ENCODE measurements around the gene HPSE2.

DNA sequence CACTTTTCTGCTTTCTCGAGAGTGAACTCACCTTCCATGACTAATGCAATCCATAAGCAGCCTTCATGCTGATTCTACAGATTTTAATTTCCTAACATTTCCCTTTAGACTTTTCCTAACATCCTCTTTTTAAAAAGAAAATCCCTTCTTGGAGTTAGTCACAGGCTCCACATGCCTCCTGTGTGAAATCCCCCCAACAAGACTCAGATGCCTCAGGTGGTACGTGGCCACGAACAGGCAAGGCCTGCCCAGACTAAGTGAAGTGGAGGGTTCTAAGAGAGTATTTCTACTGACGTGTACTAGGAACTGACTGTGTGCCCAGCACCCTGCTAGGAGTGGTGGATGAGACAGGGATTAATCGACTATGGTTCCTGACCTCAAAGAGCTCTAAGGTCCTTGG is 663.1 kb downstream of the HPSE2 start:
- TF ChIP-seq CEBPB (IDR thresholded peaks at IDR 0.05; ENCODE audit: low read depth, low read length) (no peak), ZNF274 (IDR thresholded peaks at IDR 0.05; ENCODE audit: borderline replicate concordance, extremely low read depth, low read length) (no peak), RAD21 (IDR thresholded peaks at IDR 0.05 in 1 of 2, conservative IDR thresholded peaks at IDR 0.05 in 1 of 2; ENCODE audit: low read depth in 2 of 2, low read length in 2 of 2) (no peak), POLR2AphosphoS5 (IDR thresholded peaks at IDR 0.05; ENCODE audit: low read depth, low read length) (no peak), EZH2 (IDR thresholded peaks at IDR 0.05; ENCODE audit: low read depth, low read length, severe bottlenecking) (no peak), KDM1A (IDR thresholded peaks at IDR 0.05; ENCODE audit: borderline replicate concordance, low read length) (no peak)
- TF ChIP-seq, protein P1, sequence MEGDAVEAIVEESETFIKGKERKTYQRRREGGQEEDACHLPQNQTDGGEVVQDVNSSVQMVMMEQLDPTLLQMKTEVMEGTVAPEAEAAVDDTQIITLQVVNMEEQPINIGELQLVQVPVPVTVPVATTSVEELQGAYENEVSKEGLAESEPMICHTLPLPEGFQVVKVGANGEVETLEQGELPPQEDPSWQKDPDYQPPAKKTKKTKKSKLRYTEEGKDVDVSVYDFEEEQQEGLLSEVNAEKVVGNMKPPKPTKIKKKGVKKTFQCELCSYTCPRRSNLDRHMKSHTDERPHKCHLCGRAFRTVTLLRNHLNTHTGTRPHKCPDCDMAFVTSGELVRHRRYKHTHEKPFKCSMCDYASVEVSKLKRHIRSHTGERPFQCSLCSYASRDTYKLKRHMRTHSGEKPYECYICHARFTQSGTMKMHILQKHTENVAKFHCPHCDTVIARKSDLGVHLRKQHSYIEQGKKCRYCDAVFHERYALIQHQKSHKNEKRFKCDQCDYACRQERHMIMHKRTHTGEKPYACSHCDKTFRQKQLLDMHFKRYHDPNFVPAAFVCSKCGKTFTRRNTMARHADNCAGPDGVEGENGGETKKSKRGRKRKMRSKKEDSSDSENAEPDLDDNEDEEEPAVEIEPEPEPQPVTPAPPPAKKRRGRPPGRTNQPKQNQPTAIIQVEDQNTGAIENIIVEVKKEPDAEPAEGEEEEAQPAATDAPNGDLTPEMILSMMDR (IDR thresholded peaks at IDR 0.05; ENCODE audit: control extremely low read depth in 1 of 3, insufficient read depth in 1 of 3, low read depth in 1 of 3, low read length in 3 of 3): no peak
- TF ChIP-seq, protein P2, sequence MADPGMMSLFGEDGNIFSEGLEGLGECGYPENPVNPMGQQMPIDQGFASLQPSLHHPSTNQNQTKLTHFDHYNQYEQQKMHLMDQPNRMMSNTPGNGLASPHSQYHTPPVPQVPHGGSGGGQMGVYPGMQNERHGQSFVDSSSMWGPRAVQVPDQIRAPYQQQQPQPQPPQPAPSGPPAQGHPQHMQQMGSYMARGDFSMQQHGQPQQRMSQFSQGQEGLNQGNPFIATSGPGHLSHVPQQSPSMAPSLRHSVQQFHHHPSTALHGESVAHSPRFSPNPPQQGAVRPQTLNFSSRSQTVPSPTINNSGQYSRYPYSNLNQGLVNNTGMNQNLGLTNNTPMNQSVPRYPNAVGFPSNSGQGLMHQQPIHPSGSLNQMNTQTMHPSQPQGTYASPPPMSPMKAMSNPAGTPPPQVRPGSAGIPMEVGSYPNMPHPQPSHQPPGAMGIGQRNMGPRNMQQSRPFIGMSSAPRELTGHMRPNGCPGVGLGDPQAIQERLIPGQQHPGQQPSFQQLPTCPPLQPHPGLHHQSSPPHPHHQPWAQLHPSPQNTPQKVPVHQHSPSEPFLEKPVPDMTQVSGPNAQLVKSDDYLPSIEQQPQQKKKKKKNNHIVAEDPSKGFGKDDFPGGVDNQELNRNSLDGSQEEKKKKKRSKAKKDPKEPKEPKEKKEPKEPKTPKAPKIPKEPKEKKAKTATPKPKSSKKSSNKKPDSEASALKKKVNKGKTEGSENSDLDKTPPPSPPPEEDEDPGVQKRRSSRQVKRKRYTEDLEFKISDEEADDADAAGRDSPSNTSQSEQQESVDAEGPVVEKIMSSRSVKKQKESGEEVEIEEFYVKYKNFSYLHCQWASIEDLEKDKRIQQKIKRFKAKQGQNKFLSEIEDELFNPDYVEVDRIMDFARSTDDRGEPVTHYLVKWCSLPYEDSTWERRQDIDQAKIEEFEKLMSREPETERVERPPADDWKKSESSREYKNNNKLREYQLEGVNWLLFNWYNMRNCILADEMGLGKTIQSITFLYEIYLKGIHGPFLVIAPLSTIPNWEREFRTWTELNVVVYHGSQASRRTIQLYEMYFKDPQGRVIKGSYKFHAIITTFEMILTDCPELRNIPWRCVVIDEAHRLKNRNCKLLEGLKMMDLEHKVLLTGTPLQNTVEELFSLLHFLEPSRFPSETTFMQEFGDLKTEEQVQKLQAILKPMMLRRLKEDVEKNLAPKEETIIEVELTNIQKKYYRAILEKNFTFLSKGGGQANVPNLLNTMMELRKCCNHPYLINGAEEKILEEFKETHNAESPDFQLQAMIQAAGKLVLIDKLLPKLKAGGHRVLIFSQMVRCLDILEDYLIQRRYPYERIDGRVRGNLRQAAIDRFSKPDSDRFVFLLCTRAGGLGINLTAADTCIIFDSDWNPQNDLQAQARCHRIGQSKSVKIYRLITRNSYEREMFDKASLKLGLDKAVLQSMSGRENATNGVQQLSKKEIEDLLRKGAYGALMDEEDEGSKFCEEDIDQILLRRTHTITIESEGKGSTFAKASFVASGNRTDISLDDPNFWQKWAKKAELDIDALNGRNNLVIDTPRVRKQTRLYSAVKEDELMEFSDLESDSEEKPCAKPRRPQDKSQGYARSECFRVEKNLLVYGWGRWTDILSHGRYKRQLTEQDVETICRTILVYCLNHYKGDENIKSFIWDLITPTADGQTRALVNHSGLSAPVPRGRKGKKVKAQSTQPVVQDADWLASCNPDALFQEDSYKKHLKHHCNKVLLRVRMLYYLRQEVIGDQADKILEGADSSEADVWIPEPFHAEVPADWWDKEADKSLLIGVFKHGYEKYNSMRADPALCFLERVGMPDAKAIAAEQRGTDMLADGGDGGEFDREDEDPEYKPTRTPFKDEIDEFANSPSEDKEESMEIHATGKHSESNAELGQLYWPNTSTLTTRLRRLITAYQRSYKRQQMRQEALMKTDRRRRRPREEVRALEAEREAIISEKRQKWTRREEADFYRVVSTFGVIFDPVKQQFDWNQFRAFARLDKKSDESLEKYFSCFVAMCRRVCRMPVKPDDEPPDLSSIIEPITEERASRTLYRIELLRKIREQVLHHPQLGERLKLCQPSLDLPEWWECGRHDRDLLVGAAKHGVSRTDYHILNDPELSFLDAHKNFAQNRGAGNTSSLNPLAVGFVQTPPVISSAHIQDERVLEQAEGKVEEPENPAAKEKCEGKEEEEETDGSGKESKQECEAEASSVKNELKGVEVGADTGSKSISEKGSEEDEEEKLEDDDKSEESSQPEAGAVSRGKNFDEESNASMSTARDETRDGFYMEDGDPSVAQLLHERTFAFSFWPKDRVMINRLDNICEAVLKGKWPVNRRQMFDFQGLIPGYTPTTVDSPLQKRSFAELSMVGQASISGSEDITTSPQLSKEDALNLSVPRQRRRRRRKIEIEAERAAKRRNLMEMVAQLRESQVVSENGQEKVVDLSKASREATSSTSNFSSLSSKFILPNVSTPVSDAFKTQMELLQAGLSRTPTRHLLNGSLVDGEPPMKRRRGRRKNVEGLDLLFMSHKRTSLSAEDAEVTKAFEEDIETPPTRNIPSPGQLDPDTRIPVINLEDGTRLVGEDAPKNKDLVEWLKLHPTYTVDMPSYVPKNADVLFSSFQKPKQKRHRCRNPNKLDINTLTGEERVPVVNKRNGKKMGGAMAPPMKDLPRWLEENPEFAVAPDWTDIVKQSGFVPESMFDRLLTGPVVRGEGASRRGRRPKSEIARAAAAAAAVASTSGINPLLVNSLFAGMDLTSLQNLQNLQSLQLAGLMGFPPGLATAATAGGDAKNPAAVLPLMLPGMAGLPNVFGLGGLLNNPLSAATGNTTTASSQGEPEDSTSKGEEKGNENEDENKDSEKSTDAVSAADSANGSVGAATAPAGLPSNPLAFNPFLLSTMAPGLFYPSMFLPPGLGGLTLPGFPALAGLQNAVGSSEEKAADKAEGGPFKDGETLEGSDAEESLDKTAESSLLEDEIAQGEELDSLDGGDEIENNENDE (IDR thresholded peaks at IDR 0.05; ENCODE audit: insufficient replicate concordance, low read length): no peak
- TF ChIP-seq, protein P3, sequence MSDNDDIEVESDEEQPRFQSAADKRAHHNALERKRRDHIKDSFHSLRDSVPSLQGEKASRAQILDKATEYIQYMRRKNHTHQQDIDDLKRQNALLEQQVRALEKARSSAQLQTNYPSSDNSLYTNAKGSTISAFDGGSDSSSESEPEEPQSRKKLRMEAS (IDR thresholded peaks at IDR 0.05): no peak

Measured in H1 (cell line).